Measurements from ENCODE around the gene EPB41L4B.
"Not testable (repeated sequence)": the region's sequence is repeated elsewhere in the genome, so short reads cannot be mapped to it uniquely, and the experiment has no call there.

EPB41L4B gene

DNA sequence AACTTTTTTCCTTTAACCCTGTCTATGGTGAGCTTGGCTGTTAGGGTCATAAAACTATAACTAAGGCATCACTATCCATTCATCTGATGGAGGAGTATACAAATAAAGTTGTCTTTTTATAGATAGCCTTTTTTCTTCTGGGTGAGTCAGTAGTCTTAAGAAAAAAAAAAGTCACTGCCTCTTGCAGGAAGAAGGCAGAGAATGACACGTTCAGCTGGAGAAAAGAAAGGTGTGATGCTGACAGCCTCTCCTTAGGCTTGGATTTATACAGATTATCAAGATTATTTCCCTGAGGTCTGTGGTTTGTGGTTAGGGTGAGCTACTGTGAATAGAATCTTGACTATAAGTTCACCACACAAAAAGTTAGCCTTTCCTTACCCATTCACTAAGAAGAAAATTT lies 23.0 kb downstream of the EPB41L4B start:
- DNase-seq (ENCODE audit: low read depth) = no peak

DNA sequence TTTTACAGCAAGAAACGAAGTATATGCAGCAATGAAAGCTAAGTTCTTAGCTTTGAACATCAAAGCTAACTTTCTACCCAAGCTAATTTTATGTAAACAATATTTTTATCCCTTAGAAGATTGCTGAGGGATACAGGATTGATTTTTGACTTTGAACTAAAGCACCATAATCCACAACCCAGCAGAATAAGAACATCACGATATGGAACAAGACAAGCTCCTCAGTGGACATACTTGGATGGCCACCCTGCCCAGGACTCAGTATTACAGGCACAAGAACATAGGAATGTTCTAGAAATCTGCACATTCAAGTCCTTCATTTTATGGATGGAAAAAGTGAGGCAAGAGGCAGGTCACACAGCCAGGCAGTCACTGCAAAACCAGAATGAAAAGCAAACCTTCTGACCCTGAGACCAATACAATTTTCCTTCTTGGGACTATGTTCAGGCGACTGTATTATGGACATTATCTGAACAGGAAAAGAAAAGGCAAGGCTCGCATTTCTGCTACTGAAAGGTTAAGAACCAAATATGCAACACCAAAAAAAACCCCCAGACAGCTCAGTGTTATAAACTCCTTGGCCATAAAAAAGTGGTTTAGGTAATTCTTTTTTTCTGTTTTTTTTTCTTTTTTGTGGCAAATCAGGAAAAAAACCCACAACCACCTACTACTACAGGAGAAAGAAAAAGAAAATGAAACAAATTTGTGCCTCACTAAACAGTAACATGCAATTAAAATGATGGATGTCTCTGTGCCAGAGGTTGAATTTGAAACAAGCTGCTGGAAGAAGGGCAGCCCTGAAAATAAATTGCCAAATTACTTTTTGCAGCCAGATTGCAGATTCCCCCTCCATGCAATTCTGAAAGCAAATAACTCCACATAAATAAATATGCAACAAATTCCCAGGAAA lies 25.4 kb downstream of the EPB41L4B start:
- no peak for DNase-seq (ENCODE audit: low read depth)

- no peak for DNase-seq (ENCODE audit: low read depth)
These were observed 30.5 kb downstream of the EPB41L4B start for GRCh38 chr9:109290385-109290784.

- DNase-seq (ENCODE audit: low read depth) = no peak
These were observed 30.9 kb downstream of the EPB41L4B start for GRCh38 chr9:109289931-109290330.

DNA sequence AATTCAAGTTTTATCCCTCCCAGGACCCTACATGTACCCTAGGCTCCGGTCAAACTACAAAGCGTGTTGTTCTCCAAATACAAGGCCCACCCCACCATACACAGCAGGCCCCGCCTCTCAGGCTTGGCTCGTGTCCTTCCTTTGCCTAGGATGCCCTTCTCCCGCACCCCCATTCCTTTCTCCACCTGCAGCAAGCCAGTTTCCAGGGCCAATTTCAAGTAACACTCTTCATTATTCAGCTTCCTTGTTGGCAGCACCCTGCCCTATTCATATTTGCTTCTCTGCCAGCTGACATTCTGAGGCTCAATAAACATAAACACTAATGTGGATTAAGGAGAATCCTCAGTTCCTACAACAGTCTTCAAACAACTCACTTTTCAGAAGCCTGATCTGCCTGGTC lies 31.7 kb downstream of the EPB41L4B start:
- DNase-seq (ENCODE audit: low read depth) = no peak

GRCh38 chr9:109286981-109287380 lies 33.9 kb downstream of the EPB41L4B start:
- no peak for DNase-seq (ENCODE audit: low read depth)

- no peak for DNase-seq (ENCODE audit: low read depth)
These were observed 34.3 kb downstream of the EPB41L4B start for GRCh38 chr9:109286571-109286977.

DNA sequence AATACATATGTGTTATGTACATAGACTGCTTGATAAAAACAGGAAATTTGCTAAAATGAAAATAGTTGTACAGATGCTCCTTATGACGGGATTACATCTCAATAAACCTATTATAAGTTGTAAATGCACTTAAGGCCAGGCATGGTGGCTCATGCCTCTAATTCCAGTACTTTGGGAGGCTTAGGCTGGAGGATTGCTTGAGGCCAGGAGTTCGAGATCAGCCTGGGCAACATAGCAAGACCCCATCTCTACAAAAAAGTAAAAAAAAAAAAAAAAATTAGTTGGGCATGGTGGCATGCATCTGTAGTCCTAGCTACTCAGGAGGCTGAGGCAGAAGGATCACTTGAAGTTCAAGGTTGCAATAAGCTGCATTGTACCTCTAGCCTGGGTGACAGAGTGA lies 37.2 kb downstream of the EPB41L4B start:
- DNase-seq (ENCODE audit: low read depth) = not testable (repeated sequence)

- DNase-seq (ENCODE audit: low read depth) = no peak
These were observed 37.8 kb downstream of the EPB41L4B start for GRCh38 chr9:109283012-109283411.

GRCh38 chr9:109282302-109282701 lies 38.6 kb downstream of the EPB41L4B start:
- DNase-seq (ENCODE audit: low read depth) = no peak

GRCh38 chr9:109281518-109281917 lies 39.3 kb downstream of the EPB41L4B start:
- DNase-seq (ENCODE audit: low read depth) = no peak

- no peak for DNase-seq (ENCODE audit: low read depth)
These were observed 42.0 kb downstream of the EPB41L4B start for GRCh38 chr9:109278848-109279247.

- DNase-seq (ENCODE audit: low read depth) = no peak
These were observed 42.6 kb downstream of the EPB41L4B start for GRCh38 chr9:109278216-109278615.

GRCh38 chr9:109277451-109277850 lies 43.4 kb downstream of the EPB41L4B start:
- DNase-seq (ENCODE audit: low read depth) = no peak

- DNase-seq (ENCODE audit: low read depth) = no peak
These were observed 44.1 kb downstream of the EPB41L4B start for GRCh38 chr9:109276469-109277440.

DNA sequence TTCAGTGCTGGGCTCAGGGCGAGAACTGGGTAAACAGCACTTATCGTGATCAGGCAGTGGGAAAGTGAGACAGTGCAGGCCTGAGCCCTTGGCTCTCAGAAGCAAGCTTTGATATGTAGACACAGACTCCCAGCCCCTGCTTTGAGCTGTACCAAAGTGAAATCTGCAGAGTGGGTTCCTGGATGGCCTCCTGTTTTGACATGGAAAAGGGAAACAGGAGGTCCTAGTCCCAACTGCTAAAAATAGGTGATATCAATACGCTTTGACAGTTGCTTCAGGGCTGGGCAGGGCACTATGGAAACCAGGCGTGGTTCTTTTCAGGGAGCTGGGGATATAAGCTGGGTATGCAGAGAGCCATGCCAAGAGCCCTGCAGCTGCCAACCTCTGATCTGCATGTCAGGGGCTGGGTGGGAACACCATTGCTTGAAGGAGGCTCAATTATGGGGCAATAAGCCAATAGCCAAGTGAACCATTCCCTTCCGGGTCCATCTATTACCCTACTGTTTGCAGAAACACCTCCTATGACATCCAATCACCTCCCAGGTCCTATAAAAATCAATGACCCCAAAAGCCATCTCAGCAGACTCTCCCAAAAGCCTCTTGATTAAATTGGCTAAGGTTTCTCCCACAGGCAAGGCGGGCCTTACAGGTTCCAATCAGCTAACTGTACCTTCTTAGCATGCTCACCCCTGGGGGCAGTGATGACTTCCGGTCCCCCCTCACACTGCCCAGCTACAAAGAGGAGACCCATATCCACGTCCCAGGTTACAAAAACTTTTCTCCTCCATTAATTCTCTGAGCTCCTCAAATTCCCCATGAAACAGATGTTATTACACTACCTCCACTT lies 45.8 kb downstream of the EPB41L4B start:
- DNase-seq (ENCODE audit: low read depth) = no peak

DNA sequence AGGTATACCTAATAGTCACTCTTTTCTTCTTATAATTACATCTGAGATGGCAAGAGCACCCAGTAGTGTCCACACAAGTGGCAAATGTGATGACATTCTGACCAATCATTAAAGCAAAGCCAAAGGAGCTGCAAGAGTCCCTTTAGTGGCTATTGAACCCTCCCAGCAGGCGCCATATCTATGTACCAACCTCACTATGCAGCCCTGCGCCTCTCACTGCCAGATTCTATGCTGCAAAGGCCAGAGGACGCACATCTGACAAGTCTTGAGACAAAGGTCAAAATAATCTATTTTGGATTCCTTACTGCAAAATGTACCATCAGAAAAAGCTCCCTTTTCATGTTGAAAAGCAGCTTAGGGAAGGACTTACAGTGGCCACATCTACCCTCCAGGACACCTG lies 47.0 kb downstream of the EPB41L4B start:
- no peak for DNase-seq (ENCODE audit: low read depth)

DNA sequence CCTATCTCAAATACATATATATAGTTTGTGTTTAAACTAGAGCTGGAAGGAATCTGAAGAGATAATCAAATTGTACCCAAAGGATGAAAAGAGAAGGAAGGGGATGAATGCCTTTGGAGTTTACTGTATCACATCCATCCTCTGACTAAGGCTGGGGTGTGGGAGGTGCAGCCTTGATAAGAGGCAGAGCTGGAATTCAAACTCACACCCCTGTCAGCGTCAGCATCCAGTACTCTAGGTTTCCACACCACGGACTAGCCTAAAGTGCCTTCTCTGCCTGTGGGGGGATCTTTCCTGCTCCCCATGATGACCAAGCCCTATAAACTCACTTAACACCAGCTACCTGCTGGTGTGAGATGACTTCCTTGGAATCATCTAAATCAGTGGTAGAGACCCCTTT lies 48.1 kb downstream of the EPB41L4B start:
- no peak for DNase-seq (ENCODE audit: low read depth)

- DNase-seq (ENCODE audit: low read depth) = no peak
These were observed 48.8 kb downstream of the EPB41L4B start for GRCh38 chr9:109272045-109272444.

DNA sequence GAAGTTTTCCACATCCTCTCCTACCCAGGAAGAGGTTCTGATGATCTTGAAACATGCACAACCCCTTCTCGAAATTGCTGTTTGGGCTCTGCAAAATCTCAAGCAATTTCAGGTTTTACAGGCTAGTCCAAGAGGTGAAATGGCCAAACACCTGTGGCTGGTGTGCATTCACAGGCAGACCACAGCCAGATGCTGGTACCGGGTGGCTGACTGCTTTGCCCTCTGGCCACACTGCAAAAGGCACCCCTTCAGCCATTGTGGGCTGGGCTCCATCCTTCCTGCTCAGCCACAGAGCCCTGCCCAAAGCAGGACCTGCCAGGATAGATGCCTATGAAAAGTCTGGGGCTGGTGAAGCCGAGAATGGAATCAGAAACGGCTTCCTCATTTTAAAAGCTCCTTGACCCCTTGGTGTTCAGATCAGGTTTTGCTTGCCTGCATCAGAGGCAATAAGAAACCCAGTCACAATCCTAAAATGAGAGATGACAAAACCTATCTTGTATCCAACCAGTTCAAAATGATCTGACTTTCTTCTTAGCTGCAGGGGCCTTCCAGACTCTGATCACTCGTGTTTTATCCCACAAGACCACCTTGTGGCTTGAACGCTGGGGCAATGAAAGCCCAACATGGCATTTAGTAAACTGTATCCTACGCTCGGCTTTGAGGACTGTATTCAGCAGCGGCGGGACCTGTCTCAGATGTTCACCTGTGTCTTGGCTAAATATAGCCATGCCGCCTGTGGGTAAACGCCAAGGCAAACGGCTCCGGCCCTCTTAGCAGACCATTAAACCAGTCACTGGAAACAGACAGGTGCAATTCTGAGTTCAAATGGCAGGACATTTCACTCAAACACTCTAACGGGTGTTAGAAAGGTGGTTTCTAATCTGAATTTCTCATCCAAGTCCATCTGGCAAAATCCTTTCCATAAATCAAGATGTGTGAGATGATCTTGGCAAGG lies 49.6 kb downstream of the EPB41L4B start:
- no peak for DNase-seq (ENCODE audit: low read depth)

GRCh38 chr9:109270441-109270840 lies 50.4 kb downstream of the EPB41L4B start:
- DNase-seq (ENCODE audit: low read depth) = no peak
